ENCODE data around the gene SIK3.
"Not testable (repeated sequence)": the region's sequence is repeated elsewhere in the genome, so short reads cannot be mapped to it uniquely, and the experiment has no call there.

Gene SIK3

DNA sequence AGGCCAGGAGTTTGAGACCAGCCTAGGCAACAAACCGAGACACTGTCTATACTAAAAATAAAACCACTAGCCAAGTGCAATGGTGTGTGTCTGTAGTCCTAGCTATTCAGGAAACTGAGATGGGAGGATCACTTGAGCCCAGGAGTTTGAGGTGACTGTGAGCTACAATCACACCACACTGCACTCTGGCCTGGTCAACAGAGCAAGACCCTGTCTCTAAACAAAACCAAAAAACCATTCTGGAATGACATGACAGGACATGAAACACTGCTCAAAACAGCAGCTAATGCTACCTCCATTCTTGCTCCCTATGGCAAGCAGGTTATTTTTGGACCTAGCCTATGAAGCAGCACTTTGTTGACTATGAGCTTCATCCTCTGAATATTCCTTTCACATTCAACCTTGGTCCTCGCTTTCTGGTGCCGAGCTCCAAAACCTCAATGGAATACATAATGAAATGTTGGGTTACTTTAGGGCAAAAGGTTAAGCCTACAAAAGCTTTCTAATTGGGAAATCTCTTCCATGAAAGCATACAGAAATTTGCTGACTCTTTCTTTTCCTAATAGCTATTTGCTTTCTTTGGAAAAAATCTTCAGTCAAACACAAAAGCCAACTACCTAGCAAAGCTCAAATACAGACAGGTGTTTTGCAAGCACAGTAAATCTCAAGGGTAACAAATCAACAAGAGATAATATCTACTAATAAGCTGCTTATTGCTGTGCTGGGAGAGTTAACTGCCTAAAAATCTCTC lies 21.1 kb downstream of the SIK3 start:
- no peak for DNase-seq (ENCODE audit: low read depth)

DNA sequence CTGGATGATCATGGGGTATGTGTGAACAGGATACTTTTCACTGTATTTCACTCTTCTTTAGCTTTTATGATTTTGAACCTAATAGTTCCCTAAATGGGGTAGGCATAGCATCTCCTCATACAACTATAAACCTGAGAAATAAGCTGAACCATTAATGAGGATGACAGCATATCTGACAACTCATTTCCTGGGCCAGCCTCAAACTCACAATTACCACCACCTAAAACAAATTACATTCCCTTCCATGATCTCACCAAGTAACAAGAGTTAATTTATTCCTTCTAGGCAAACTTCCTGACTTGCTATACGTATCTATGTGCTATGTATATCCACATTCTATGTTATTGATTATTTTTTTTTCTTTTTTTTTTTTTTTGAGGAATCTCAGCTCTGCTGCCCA lies 23.0 kb downstream of the SIK3 start:
- DNase-seq (ENCODE audit: low read depth), result no peak

DNA sequence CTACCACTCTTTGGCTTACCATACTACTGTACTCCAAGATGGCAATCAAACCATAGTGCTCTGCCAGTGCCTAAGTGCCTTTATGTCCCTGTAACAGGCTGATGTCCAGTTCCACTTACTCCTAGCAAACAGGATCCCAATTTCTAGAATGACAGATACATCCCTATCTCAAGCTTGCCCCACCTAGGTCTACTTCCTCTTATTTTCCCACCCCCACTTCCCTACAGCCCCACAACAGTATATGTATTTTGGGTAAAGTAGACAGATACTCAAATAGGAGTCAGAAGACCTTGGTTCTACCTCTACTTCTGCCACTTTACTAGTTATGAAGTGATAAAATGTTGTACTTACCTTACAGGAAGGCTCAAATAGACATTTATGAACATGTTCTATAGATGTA lies 24.1 kb downstream of the SIK3 start:
- DNase-seq (ENCODE audit: low read depth), result no peak

DNA sequence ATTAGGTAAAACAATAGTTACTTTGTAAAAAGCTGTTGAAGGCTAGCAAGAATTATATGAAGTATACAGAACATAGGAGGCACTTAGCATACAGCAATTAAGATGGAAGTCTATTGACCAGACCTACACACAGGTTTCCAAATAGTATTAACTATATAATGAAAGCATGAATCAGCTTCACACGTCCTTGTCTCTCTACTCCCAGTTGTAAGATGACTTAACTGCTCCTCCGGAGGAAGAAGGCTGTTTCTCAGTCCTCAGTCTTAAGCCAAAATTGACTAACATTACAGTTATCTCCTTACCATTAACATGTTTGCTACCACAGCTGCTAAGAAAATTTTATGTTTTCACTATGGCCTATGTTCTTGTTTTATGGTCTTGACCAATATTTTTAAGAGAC lies 24.7 kb downstream of the SIK3 start:
- no peak for DNase-seq (ENCODE audit: low read depth)

DNA sequence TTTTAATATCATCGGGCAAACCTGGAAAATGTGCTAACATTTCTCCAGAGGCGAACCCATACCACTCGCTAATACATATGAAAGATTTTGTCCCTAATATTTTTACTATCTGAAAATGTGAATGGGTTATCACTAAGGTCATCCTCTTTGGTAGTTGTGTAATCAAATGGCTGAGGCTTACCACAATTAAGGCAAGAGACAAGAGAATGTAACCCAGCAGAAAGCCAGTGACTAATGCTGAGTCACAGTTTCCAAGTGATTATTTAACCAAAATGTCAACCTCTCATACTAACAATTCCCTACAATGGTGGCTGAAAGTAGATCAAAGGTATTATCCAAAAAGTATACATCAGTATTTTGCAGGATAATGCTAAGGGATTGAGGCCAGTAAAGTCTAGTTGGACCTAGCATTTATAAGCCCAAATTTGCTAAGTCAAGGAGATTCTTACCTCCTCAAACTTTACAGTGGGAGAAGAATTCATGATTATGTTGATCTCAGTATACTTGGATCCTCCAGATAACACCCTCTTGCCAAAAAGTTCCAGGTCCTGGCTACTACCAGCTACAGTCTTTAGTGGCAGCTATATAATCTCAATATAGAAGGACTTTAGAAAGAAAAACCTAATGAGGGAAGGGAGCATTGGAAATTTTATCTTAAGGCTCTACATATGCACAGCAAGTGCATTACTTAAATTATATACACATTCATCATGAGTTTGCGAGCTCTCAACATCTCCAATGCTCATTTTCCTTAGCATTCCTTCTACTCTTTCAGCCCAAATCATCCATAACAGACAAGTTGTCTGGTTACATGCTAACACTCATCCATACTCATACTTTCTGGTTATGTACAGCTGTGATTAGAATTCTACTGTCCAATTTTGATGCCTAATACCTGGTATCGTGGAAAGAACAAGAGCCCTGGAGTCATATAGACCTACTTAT lies 25.4 kb downstream of the SIK3 start:
- DNase-seq (ENCODE audit: low read depth), result no peak

DNA sequence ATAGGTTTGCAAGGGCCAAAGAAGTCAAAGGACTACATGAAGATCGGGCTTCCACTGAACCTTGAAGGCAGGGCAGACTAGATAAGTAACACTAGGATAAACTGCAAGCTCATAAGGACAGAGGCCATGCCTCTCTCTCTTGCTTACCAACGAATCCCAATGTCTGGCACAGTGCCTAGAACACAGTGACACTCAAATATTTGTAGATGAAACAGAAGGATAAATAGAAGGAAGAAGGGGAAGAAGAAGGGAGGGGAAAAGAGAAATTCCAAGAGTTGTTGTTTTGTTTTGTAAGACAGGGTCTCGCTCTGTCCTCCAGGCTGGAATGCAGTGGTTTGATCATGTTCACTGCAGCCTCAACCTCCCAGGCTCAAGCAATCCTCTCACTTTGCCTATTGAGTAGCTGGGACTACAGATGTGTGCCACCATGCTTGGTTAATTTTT lies 26.9 kb downstream of the SIK3 start:
- no peak for DNase-seq (ENCODE audit: low read depth)

DNA sequence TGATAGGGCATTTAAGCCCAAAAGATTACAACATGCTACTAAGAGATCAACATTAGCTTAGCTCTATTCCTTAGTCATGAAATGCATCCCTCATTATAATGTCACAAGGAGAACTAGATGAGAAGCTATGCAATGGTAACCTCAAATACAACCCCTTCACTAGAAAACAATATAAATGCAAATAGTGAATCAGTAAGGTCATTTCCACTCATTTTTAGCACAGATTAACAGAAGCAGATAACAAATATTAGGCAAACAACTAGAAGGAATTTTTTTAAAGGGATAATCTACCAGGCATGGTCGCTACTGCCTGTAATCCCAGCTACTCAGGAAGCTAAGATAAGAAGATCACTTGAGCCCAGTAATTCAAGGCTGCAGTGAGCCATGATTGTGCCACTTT lies 28.2 kb downstream of the SIK3 start:
- no peak for DNase-seq (ENCODE audit: low read depth)

DNA sequence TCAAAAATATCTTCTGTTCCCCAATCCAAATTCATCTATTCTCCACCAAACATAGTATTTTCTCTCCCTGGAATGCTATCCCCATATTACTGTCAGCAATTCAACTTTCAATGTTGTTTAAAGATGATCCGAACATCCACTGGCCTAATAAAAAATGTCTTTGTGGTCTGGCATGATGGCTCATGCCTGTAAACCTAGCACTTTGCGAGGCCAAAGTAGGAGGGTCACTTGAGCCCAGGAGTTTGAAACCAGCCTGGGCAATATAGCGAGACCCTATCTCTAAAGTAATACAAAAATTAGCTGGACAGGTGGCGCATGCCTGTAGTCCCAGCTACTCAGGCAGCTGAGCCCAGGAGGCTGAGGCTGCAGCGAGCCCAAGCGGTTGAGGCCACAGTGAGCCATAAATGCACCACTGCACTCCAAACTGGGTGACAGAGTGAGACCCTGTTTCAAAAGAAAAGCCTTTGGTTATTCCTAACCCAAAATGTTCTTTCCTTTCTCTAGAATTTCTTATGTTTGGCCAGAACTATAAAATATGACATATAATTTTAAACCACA lies 29.8 kb downstream of the SIK3 start:
- DNase-seq (ENCODE audit: low read depth), result no peak

DNA sequence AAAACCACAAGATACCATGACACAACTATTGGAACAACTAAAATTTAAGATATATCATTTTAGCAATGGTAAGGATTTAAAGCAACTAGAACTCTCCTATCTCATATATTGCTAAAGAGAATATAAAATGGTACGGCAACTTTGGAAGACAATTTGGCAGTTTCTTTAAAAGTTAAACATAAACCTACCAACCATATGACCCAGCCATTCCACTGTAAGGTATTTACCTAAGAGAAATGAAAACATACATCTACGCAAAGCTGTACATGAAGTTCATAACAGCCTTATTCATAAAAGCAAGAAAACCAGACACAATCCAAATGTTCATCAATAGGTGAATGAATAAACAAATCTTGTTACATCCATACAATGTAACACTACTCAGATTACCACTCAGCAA lies 31.3 kb downstream of the SIK3 start:
- no peak for DNase-seq (ENCODE audit: low read depth)

DNA sequence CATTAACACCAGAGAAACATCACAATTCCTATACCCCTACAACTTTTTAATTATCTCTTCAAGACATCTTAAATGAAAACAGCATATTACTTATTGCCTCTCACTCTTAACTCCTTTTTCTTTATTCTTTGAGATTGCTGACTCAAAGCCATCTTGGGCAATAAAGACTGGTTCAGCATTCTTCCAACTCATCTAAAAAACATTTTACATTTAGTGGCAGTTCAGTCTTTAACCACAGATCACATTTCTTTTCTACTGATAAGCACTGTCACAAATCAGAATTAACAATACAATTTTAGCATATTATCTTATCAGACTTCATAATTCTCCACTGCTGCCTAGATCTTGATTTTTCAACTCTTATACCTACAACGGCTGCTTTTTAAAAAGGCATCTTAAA lies 34.0 kb downstream of the SIK3 start:
- DNase-seq (ENCODE audit: low read depth), result no peak

DNA sequence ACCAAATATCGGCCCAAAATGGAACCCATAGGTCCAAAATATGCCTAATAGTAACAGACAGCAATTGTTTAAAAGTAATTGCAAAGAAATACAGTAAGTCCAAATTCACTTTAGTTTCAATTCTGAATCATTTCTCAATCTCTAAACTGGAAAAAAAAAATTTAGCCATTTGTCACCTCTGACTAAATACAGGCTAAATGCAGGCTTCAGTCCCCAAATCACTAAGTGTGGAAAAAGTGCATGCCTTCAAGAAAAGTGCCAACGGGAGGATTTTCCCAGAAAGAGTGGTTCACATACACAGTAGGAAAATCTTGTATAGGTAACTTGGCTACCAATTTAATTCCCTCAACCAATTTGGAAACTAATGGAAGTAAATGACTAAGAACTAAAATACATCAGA lies 35.7 kb downstream of the SIK3 start:
- DNase-seq (ENCODE audit: low read depth), result no peak

DNA sequence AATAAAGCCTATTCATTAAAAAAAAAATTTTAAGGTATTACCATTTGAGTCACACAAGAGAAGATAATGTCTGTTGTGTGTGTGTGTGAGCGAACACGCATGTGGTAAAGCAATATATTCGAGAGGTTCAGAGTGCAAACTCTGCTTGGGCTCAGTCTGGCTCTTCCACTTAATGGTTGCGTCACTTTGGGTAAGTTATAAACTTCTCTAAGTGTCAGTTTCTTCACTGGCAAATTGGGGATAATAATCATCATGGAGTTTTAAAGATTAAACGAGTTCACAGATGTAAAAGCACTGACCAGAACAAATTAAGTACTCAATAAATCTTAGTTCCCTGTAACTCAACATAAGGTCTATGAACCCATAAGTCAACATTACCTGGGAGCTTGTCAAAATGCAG lies 37.0 kb downstream of the SIK3 start:
- no peak for DNase-seq (ENCODE audit: low read depth)

DNA sequence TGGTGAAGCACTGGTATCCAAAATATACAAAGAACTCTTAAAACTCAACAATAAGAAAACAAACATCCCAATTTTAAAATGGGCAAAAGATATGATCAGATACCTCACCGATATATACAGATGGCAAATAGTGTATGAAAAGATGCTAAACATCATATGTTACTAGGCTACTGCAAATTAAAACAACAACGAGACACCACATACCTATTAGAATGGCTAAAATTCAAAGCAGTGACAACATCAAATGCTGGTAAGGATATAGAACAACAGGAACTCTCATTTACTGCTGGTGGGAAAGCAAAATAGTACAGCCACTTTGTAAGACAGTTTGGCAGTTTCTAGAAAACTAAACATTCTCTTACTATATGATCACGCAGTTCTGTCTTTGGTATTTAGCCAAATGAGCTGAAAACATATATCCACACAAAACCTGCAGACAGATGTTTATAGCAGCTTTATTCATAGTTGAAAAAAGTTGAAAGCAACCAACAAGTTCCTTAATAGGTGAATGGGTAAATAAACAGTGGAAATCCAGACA lies 38.5 kb downstream of the SIK3 start:
- DNase-seq (ENCODE audit: low read depth), result no peak

DNA sequence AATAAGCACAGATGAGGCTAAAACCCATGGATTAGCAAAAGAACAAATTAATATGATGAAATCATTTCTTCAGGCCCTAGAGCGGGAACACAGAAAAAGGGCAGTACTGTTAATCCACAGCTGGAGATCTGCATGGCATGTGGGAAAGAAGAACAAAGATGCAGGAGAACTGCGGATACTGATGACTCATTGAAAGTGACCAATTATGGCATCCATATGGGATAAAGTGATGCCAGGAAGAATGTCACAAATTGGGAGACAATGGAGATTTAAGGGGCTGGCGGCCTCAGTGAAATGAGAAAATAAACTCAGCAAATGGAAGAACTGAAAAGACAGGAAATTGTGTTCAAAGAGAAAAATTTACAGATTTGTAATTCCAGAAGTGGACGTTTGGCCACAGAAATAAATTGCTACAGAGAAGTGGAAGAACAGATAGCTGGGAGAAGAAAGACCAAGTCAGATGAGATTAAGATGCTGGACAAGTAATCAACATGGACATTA lies 39.4 kb downstream of the SIK3 start:
- DNase-seq (ENCODE audit: low read depth), result no peak

DNA sequence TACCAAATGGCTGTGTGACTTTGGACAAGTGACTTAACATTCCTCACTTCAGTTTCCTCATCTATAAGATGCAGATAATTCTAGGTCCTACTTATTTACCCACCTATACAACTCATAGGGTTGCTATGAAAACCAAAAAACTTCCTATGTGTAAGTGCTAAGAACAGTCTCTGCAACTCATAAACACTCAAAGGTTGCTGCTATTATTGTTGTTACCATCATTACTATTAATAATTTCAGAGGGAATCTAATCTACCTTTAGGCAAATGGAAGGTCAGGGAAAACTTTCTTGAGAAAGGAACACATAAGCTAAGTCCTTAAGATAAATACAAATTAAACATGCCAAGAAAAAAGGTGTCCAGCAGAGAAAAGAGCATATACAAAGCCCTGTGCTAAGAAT lies 40.5 kb downstream of the SIK3 start:
- no peak for DNase-seq (ENCODE audit: low read depth)

DNA sequence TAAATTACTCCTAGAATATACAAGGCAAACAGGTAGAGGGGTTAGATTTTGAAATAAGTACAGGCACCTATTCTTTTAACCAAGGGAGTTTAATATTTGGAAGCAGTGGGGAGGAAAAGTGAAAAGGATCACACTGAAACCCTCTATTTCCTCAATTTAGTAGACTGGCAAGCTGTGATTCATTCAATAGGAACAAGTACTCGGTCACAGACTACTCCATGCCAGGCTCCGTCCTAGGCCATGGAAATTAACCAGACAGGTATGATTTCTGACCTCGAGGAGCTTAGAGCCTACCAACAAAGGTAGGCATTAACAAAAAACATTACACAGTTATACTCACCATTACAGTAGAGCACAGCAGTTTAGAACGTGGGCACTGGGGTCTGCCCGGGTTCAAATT lies 40.9 kb downstream of the SIK3 start:
- DNase-seq (ENCODE audit: low read depth), result no peak

DNA sequence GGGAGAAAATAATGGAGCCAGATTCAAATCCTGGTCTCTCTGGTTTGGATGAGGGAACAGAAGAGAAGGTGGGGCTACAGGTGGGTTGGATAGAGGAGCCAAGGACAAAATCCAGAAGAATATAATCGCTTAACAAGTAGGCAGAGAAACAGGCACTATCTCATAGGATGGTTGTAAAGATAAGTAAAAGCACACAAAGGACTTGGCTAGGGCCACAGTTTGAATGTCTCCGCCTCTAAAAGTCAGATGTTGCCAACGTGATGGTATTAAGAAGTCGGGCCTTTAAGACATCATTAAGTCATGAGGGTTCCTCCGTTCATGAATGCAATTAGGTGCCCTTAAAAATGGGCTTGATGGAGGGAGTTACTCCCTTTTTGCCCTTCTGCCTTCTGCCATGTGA lies 42.8 kb downstream of the SIK3 start:
- no peak for DNase-seq (ENCODE audit: low read depth)

DNA sequence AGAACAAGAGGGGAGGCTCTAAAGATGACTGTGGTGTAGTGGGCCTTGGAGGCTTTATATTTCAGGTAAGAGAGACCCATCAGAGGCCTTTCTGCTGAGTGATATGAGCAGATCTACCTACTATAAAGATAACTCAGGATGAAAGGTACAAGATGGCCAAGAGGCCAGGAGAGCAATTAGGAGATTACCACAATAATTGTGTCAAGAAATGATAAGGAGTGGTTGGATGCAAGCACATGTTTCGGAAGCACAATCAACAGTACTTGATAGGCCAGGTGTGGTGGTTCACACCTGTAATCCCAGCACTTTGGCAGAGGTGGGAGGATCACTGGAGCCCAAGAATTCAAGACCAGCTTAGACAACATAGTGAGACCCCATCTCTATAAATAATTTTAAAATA lies 43.8 kb downstream of the SIK3 start:
- no peak for DNase-seq (ENCODE audit: low read depth)

DNA sequence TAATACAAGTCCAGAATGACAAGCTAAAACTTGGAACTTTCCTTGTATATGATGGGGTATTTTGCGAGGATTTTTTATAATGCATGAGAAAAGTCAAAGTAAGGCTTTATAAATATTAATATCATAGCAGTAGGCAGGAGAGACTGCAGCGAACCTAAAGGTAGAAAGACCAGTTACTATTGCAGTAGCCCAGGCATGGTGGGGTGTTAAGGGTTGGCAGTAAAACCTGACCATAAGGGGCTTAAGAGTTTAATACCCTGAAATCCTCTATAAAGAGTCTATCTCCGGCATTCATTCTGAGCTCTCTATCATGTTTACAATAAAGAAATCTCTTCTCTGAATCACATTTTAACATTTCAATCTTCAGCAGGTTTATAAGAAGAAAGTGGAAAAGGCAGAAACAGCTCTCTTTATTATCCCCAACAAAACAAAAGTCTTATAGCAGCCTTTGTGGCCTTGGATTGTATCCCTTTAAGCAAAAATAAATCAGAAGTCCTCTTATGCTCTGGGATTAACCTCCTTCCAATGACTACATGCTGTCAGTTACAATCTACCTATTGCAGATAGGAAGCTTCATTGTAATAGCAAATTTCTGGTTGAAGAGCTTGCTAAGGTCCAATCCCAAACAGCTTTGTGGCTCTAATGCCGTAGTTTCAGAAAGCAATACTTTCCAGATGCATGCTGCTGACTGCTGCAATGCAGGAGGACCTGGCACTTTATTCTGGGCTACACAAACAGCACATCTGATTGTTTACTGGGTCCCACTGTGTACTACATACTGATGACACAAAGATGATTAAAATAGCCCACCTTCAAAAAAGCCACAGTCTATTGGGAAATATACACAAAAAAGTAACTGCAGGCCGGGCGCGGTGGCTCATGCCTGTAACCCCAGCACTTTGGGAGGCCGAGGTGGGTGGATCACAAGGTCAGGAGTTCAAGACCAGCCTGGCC lies 45.8 kb downstream of the SIK3 start:
- no peak for DNase-seq (ENCODE audit: low read depth)

DNA sequence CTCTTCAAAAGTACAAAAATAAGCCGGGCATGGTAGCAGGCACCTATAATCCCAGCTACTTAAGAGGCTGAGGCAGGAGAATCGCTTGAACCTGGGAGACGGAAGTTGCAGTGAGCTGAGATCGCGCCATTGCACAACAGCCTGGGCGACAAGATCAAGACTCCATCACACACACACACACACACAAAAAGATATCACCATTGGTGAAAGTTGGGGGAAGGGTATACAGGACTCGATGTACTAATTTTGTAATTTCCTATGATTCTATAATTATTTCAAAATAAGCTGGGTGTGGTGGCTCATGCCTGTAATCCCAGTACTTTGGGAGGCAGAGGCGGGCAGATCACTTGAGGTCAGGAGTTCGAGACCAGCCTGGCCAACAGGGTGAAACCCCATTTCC lies 48.1 kb downstream of the SIK3 start:
- not testable (repeated sequence) for DNase-seq (ENCODE audit: low read depth)

DNA sequence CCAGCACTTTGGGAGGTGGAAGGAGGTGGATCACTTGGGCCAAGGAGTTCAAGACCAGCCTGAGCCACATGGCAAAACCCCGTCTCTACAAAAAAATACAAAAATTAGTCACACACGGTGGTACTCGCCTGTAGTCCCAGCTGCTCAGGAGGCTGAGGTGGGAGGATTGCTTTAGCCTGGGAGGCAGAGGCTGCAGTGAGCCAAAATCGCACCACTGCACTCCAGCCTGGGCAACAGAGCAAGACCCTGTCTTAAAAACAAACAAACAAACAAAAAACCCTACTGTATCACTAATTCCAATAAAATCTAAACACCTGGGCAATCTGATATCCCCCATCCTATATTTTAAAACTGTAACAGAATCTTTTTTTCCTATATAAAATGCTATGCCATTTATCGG lies 51.6 kb downstream of the SIK3 start:
- not testable (repeated sequence) for DNase-seq (ENCODE audit: low read depth)
